Breast epithelium (tissue), 4 donors: ENCODE results near the gene NTRK2. TPM values are rescaled to one million over a fixed set of nuclear protein-coding genes. Genes with fewer than 3 reads are reported as not detected.

Experiments
- DNase-seq, 2 donors: peaks; one replicate each; pipeline ENCODE4 v3.0.0-alpha.2; 2019; ENCODE audit warnings: low spot score in 2 of 2
- H3K27ac ChIP-seq, 2 donors: fragments of 200-600 bp; sonication (generic) in 1 of 2; one replicate each; pipeline ENCODE4 v1.5.1; 2016 to 2019; ENCODE audit warnings: mild to moderate bottlenecking in 1 of 2
- H3K27me3 ChIP-seq, 2 donors: fragments of 200-600 bp; sonication (generic) in 1 of 2; one replicate each; pipeline versions ENCODE4 v1.5.1 to v1.6.0; 2017 to 2019; ENCODE audit warnings: control low read depth in 1 of 2, mild to moderate bottlenecking in 1 of 2
- H3K36me3 ChIP-seq: fragments of 200-600 bp; one replicate; pipeline ENCODE4 v1.5.1; 2019
- H3K4me1 ChIP-seq, 2 donors: fragments of 200-600 bp; sonication (generic); one replicate each; pipeline ENCODE4 v1.5.1; 2016 to 2019; ENCODE audit warnings: control low read depth in 1 of 2
- H3K4me3 ChIP-seq, 3 donors: fragments of 200-600 bp; sonication (generic); 1 replicate in 2 of 3; 2 replicates in 1 of 3; pipeline ENCODE4 v1.5.1; 2016 to 2019; ENCODE audit warnings: mild to moderate bottlenecking in 3 of 3, moderate library complexity in 2 of 3
- H3K9me3 ChIP-seq, 2 donors: fragments of 200-600 bp; sonication (generic) in 1 of 2; one replicate each; pipeline ENCODE4 v1.5.1; 2016 to 2019; ENCODE audit warnings: control low read depth in 1 of 2
- POLR2A ChIP-seq: fragments of 450-650 bp; IDR thresholded peaks from one replicate; pipeline ENCODE4 v1.6.1; 2016; ENCODE audit warnings: antibody characterized with exemption, mild to moderate bottlenecking, moderate library complexity
- POLR2AphosphoS5 ChIP-seq, 3 donors: sonication (generic); formaldehyde crosslinking; IDR thresholded peaks; one replicate each; pipeline ENCODE4 v1.6.1; 2017; ENCODE audit warnings: antibody characterized with exemption in 3 of 3
- intact Hi-C: fragments of 100-400 bp; cut with DNase I; formaldehyde crosslinking; loops from one replicate; pipeline ENCODE4 v1.15.1; 2023; ENCODE audit warnings: low total_unique reads
- total RNA-seq, 3 donors: library from RNA; depleted of rRNA; stranded (reverse); fragments of >200 nt; gene quantifications; one replicate each; pipeline ENCODE4 v1.1.0, GENCODE V29; 2016
- TF ChIP-seq, protein P1 (sequence below), 3 donors: fragments of 450-650 bp; IDR thresholded peaks; one replicate each; pipeline ENCODE4 v1.5.1; 2016 to 2017; ENCODE audit warnings: antibody characterized with exemption in 3 of 3, mild to moderate bottlenecking in 3 of 3, moderate library complexity in 3 of 3

NTRK2 gene
- total RNA-seq, 3 donors from 2014 or later, result 25.9 to 134 (median 112) TPM

- no peak overlapping the region for H3K27ac ChIP-seq
Observed at GRCh38 chr9:84983749-84984148, 314.2 kb downstream of the NTRK2 start.

GRCh38 chr9:84988621-84989020 lies 319.1 kb downstream of the NTRK2 start:
- intact Hi-C loops, result no loop called here
- H3K36me3 ChIP-seq, result no peaks in the 10 kb centered on the region
- peak overlapping the region; percentile 43 to 86 for H3K27ac ChIP-seq
- no peaks in the 10 kb centered on the region for H3K9me3 ChIP-seq
- DNase-seq, result peak in 1 of 2 donors; percentile 72
- TF ChIP-seq, protein P1, sequence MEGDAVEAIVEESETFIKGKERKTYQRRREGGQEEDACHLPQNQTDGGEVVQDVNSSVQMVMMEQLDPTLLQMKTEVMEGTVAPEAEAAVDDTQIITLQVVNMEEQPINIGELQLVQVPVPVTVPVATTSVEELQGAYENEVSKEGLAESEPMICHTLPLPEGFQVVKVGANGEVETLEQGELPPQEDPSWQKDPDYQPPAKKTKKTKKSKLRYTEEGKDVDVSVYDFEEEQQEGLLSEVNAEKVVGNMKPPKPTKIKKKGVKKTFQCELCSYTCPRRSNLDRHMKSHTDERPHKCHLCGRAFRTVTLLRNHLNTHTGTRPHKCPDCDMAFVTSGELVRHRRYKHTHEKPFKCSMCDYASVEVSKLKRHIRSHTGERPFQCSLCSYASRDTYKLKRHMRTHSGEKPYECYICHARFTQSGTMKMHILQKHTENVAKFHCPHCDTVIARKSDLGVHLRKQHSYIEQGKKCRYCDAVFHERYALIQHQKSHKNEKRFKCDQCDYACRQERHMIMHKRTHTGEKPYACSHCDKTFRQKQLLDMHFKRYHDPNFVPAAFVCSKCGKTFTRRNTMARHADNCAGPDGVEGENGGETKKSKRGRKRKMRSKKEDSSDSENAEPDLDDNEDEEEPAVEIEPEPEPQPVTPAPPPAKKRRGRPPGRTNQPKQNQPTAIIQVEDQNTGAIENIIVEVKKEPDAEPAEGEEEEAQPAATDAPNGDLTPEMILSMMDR (IDR thresholded peaks at IDR 0.05), result no peak
- TF ChIP-seq POLR2AphosphoS5 (IDR thresholded peaks at IDR 0.05) (no peak), POLR2A (no peak)
- H3K4me1 ChIP-seq, result peaks cover 0 to 3% of the 10 kb centered on the region in 2 donors
- no peaks in the 10 kb centered on the region for H3K27me3 ChIP-seq
- no peak overlapping the region for H3K4me3 ChIP-seq

More at GRCh38 chr9:84983749-84984148, 314.2 kb downstream of the NTRK2 start:
- intact Hi-C loops, result no loop called here
- H3K9me3 ChIP-seq, result no peaks in the 10 kb centered on the region
- no peaks in the 10 kb centered on the region for H3K4me1 ChIP-seq
- no peaks in the 10 kb centered on the region for H3K36me3 ChIP-seq
- DNase-seq, result no peak
- no peak for TF ChIP-seq POLR2AphosphoS5 (IDR thresholded peaks at IDR 0.05)
- no peak for TF ChIP-seq POLR2A
- TF ChIP-seq, protein P1 (IDR thresholded peaks at IDR 0.05), result no peak
- H3K27me3 ChIP-seq, result no peaks in the 10 kb centered on the region
- H3K4me3 ChIP-seq, result no peak overlapping the region

- intact Hi-C loops, result no loop called here
- H3K27ac ChIP-seq, result peak overlapping the region; percentile 81 to 86
- H3K9me3 ChIP-seq, result no peaks in the 10 kb centered on the region
- H3K36me3 ChIP-seq, result no peaks in the 10 kb centered on the region
- TF ChIP-seq POLR2A (no peak), POLR2AphosphoS5 (IDR thresholded peaks at IDR 0.05) (peak in 1 of 3 donors; percentile 57)
- TF ChIP-seq, protein P1 (IDR thresholded peaks at IDR 0.05), result no peak
- H3K4me3 ChIP-seq, result peak overlapping the region in 1 of 3 donors; percentile 1
- H3K27me3 ChIP-seq, result no peaks in the 10 kb centered on the region
- peaks cover 0 to 3% of the 10 kb centered on the region in 2 donors for H3K4me1 ChIP-seq
- peak in 1 of 2 donors; percentile 91 for DNase-seq
Observed at GRCh38 chr9:84990416-84990815, 320.9 kb downstream of the NTRK2 start.

GRCh38 chr9:84990850-84991513 lies 321.5 kb downstream of the NTRK2 start:
- Histone ChIP-seq H3K4me1 (peaks cover 0 to 3% of the 10 kb centered on the region in 2 donors), H3K4me3 (peak overlapping the region in 1 of 3 donors; percentile 1), H3K9me3 (no peaks in the 10 kb centered on the region), H3K27ac (peak overlapping the region; percentile 81 to 86), H3K27me3 (no peaks in the 10 kb centered on the region), H3K36me3 (no peaks in the 10 kb centered on the region)
- no peak for TF ChIP-seq POLR2AphosphoS5 (IDR thresholded peaks at IDR 0.05)
- TF ChIP-seq, protein P1 (IDR thresholded peaks at IDR 0.05), result no peak
- no peak for TF ChIP-seq POLR2A
- intact Hi-C loops, result no loop called here
- DNase-seq, result no peak

DNA sequence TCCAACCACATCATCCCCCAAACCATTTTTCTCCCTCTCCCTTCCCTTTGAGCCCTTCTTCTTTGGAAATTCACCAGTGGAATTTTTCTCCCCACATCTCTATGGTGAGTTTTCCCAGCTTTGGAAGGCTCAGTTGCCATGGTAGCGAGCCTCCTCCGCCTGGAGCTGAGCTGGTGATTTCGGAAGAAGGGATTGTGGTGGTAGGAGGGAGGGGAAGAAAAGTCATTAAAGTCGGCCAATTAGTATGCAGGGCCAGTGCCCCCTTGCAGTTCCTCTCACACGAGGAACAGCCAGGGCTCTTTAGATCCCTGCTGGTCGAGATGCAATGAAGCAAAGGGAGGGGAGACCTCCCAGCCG lies 322.0 kb downstream of the NTRK2 start:
- peak overlapping the region; percentile 81 to 86 for H3K27ac ChIP-seq
- H3K4me1 ChIP-seq, result peaks cover 0 to 3% of the 10 kb centered on the region in 2 donors
- H3K9me3 ChIP-seq, result no peaks in the 10 kb centered on the region
- H3K36me3 ChIP-seq, result no peaks in the 10 kb centered on the region
- TF ChIP-seq POLR2A (no peak), POLR2AphosphoS5 (IDR thresholded peaks at IDR 0.05) (no peak)
- TF ChIP-seq, protein P1 (IDR thresholded peaks at IDR 0.05), result no peak
- DNase-seq, result no peak
- intact Hi-C loops, result no loop called here
- H3K27me3 ChIP-seq, result no peaks in the 10 kb centered on the region
- no peak overlapping the region for H3K4me3 ChIP-seq
